Astrocyte of the spinal cord (primary cell): ENCODE results near the gene ACSS3.
A peak's percentile ranks its signal among the peaks of the same experiment; 100 is the strongest.

Experiments
- DNase-seq: peaks from one replicate; pipeline ENCODE4 v3.0.0; 2011; ENCODE audit warnings: low read depth, low spot score
- H3K4me3 ChIP-seq: 2 replicates; pipeline ENCODE4 v1.5.1; 2011; ENCODE audit warnings: low read depth, mild to moderate bottlenecking, low read length, moderate library complexity
- in situ Hi-C: cut with HindIII; loops from 2 replicates; pipeline ENCODE4 v1.10.0; 2017; ENCODE audit warnings: low sequenced_read_pairs
- TF ChIP-seq, protein P1 (sequence below): IDR thresholded peaks from 2 replicates; pipeline ENCODE4 v1.5.1; 2012; ENCODE audit warnings: low read depth, mild to moderate bottlenecking, low read length, inconsistent platforms

The ACSS3 gene

GRCh38 chr12:81123611-81124010, 45.7 kb downstream of the ACSS3 start:
- TF ChIP-seq, protein P1, sequence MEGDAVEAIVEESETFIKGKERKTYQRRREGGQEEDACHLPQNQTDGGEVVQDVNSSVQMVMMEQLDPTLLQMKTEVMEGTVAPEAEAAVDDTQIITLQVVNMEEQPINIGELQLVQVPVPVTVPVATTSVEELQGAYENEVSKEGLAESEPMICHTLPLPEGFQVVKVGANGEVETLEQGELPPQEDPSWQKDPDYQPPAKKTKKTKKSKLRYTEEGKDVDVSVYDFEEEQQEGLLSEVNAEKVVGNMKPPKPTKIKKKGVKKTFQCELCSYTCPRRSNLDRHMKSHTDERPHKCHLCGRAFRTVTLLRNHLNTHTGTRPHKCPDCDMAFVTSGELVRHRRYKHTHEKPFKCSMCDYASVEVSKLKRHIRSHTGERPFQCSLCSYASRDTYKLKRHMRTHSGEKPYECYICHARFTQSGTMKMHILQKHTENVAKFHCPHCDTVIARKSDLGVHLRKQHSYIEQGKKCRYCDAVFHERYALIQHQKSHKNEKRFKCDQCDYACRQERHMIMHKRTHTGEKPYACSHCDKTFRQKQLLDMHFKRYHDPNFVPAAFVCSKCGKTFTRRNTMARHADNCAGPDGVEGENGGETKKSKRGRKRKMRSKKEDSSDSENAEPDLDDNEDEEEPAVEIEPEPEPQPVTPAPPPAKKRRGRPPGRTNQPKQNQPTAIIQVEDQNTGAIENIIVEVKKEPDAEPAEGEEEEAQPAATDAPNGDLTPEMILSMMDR, result no peak
- no peak for DNase-seq
- in situ Hi-C loops, result no loop called here
- no peak overlapping the region for H3K4me3 ChIP-seq

GRCh38 chr12:81125691-81126090, 47.8 kb downstream of the ACSS3 start:
- no peak for DNase-seq
- H3K4me3 ChIP-seq, result no peak overlapping the region
- in situ Hi-C loops, result no loop called here
- TF ChIP-seq, protein P1, result no peak

DNA sequence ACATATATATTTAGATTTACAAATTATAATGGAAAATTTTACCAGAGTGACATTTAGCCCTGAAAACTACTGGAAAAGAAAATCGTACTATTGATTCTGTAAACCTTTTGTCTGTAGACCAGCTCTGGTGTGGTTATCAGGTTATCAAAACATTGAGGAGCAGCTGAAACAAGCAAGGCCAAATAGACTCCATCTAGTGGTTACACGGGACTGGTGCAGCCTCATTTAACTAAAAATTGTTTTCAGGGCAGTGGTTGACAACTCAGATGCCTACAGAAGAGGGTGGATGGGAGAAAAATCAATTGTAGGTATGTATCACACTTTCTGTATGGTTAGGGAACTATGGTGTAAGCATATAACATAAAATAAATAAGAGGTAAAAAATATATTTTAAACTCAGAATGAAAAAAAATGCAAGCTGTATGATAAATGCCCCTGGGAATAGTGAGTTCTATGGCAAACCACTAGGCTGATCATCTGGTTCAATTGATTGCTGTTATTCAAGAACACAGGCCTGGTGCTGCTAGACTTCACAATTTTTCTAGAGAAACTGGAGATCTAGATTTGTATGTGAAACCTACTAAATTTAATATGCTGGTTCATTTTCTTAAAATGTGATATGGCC, 51.2 kb downstream of the ACSS3 start:
- H3K4me3 ChIP-seq, result no peak overlapping the region
- DNase-seq, result peak; percentile 56
- TF ChIP-seq, protein P1, result peak; percentile 92
- in situ Hi-C loops, result no loop called here

DNA sequence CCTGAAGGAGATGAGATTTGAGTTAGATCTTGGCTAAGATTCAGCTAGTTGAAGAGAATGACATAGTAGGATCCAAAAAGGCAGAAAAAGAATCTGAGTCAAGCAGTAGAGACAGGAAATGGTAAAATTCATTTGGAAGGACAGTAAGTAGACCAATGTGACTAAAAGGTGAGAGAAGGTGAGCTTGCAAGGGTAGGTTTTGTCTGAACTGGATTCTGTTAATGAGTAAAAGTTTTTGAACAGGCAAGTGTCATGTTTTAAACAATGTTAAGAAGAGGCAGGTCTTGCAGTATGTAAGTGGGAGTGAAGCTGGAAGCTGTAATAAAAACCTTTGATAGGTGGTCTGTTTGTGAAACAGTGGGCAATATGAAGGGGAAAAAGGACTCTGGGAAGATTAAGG, 58.6 kb downstream of the ACSS3 start:
- in situ Hi-C loops, result no loop called here
- TF ChIP-seq, protein P1, result no peak
- DNase-seq, result no peak
- no peak overlapping the region for H3K4me3 ChIP-seq

- TF ChIP-seq, protein P1, result no peak
- H3K4me3 ChIP-seq, result no peak overlapping the region
- no peak for DNase-seq
- in situ Hi-C loops, result no loop called here
Measured at GRCh38 chr12:81137801-81138200, 59.9 kb downstream of the ACSS3 start.

- in situ Hi-C loops, result no loop called here
- no peak overlapping the region for H3K4me3 ChIP-seq
- DNase-seq, result no peak
- TF ChIP-seq, protein P1, result no peak
Measured at GRCh38 chr12:81141217-81141616, 63.3 kb downstream of the ACSS3 start.
